Stimulated activated effector memory CD8-positive, alpha-beta T cell treated with anti-CD3 and anti-CD28 coated beads, Interleukin-12 subunit alpha, Interleukin-12 subunit beta, amount 100 ng/mL, for 72 hours (primary cell): ENCODE data around the gene ROR2.

Experiments used
- ATAC-seq: fragments of 150-1000 bp; cut with Tn5 transposase; 2 replicates; pipeline ENCODE4 v1.10.0; 2021
- DNase-seq, 2 donors: peaks; one replicate each; pipeline ENCODE4 v3.0.0; 2021 to 2022; ENCODE audit warnings: low spot score in 2 of 2
- H3K27ac Mint-ChIP-seq: one replicate; pipeline ENCODE4 v1.8.0; 2022; ENCODE audit warnings: mild to moderate bottlenecking, mixed read lengths
- H3K36me3 Mint-ChIP-seq: one replicate; pipeline ENCODE4 v1.8.0; 2022; ENCODE audit warnings: mild to moderate bottlenecking, mixed read lengths
- H3K4me1 Mint-ChIP-seq: one replicate; pipeline ENCODE4 v1.8.0; 2022; ENCODE audit warnings: mixed read lengths
- H3K4me3 Mint-ChIP-seq: one replicate; pipeline ENCODE4 v1.8.0; 2022; ENCODE audit warnings: mild to moderate bottlenecking, mixed read lengths
- H3K9me3 Mint-ChIP-seq: one replicate; pipeline ENCODE4 v1.8.0; 2022; ENCODE audit warnings: mixed read lengths

ROR2 gene

DNA sequence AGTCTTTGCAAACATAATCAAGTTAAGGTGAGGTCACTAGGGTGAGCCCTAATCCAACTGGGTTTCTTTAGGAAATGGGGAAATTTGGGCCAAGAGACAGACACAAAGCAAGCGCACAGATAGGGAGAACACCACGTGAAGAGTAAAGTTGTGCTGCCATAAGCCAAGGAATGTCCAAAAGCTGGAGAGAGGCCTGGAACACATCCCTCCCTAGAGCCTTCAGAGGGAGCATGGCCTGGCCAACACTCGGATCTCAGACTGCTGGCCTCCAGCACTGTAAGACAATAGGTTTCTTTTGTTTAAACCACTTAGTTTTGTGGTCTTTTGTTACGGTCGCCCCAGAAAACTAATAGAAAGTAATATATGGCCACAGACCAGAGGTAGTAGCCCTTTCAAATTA lies 8.1 kb upstream of the ROR2 start:
- H3K4me3 Mint-ChIP-seq = no peak overlapping the region
- peaks cover 4% of the 10 kb centered on the region for H3K9me3 Mint-ChIP-seq

GRCh38 chr9:91954841-91955471 lies 4.9 kb upstream of the ROR2 start:
- DNase-seq (peak in 1 of 2 donors; percentile 59), ATAC-seq (no peak)
- H3K4me1 Mint-ChIP-seq = peaks cover 12% of the 10 kb centered on the region
- H3K36me3 Mint-ChIP-seq = no peaks in the 10 kb centered on the region
- no peak overlapping the region for H3K4me3 Mint-ChIP-seq
- no peak overlapping the region for H3K27ac Mint-ChIP-seq
- H3K9me3 Mint-ChIP-seq = no peaks in the 10 kb centered on the region

More for the DNA sequence above, 8.1 kb upstream of the ROR2 start:
- no peak for ATAC-seq
- no peak for DNase-seq
- Mint-ChIP-seq H3K36me3 (no peaks in the 10 kb centered on the region), H3K27ac (no peak overlapping the region), H3K4me1 (peaks cover 12% of the 10 kb centered on the region)

DNA sequence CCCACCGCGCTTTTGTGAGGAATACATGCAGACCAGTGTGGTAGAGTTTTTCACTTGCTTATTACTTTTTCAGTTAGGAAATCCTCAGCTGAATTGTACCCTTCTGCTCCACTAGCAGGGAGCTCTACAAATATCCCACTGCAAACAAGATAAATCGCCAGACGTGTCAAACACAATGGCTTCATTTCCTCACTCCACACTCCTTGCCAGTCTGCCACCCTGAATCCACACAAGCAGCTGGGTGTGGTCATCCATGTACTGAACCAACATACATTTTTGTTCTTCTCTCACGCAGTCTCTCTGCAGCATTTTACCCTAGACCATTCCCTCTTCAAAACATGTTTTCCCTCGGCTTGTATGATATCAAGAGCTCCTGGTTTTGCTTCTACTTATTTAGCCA lies 3.7 kb upstream of the ROR2 start:
- Mint-ChIP-seq H3K27ac (no peak overlapping the region), H3K4me1 (peaks cover 12% of the 10 kb centered on the region), H3K9me3 (no peaks in the 10 kb centered on the region), H3K4me3 (no peak overlapping the region), H3K36me3 (no peaks in the 10 kb centered on the region)
- ATAC-seq (no peak), DNase-seq (no peak)

- H3K4me1 Mint-ChIP-seq = peaks cover 12% of the 10 kb centered on the region
- no peak overlapping the region for H3K4me3 Mint-ChIP-seq
- no peak overlapping the region for H3K27ac Mint-ChIP-seq
- DNase-seq (no peak), ATAC-seq (no peak)
- no peaks in the 10 kb centered on the region for H3K36me3 Mint-ChIP-seq
- H3K9me3 Mint-ChIP-seq = no peaks in the 10 kb centered on the region
Observed at GRCh38 chr9:91951944-91952520, 2.0 kb upstream of the ROR2 start.

DNA sequence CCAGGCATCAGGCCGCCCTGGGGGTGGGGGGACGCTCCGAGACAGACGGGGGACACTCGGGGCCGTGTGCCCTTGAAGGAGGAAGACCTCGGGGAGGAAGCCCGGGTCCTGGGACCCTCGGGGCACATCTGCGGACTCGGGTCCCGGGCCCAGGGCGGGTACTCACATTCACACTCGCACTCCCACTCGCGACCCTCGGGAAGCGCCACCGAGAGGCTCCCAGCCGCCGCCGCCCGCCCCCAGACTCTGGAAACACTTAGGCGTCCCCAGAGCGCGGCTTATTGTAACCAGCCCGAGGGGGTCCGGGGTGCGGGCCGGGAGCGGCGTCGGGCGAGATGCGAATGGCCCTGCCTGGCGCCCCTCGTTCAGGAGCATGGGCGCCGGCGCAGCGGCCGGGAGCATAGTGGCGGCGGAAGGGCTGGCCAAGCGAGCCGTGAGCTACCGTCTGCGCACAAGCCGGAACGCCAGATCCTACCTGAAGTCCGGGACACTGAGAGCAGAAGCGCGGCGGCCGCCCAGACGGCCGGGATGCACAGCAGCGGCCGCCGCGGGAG lies 559 bp downstream of the ROR2 start:
- DNase-seq = no peak
- peak overlapping the region; percentile 75 for H3K4me3 Mint-ChIP-seq
- ATAC-seq = peak; percentile 48

GRCh38 chr9:91948597-91949391 lies 1.2 kb downstream of the ROR2 start:
- H3K27ac Mint-ChIP-seq = no peak overlapping the region
- no peaks in the 10 kb centered on the region for H3K36me3 Mint-ChIP-seq
- H3K4me1 Mint-ChIP-seq = peaks cover 8% of the 10 kb centered on the region
- no peaks in the 10 kb centered on the region for H3K9me3 Mint-ChIP-seq
- DNase-seq (peak; percentile 26 to 53), ATAC-seq (peak; percentile 57)
- peak overlapping the region; percentile 75 for H3K4me3 Mint-ChIP-seq

More for the DNA sequence above, 559 bp downstream of the ROR2 start:
- Mint-ChIP-seq H3K27ac (no peak overlapping the region), H3K9me3 (no peaks in the 10 kb centered on the region), H3K4me1 (peaks cover 6% of the 10 kb centered on the region), H3K36me3 (no peaks in the 10 kb centered on the region)

GRCh38 chr9:91948101-91948596 lies 1.9 kb downstream of the ROR2 start:
- H3K4me3 Mint-ChIP-seq = peak overlapping the region; percentile 75
- H3K27ac Mint-ChIP-seq = no peak overlapping the region
- no peaks in the 10 kb centered on the region for H3K36me3 Mint-ChIP-seq
- H3K4me1 Mint-ChIP-seq = peaks cover 15% of the 10 kb centered on the region
- DNase-seq (no peak), ATAC-seq (no peak)
- no peaks in the 10 kb centered on the region for H3K9me3 Mint-ChIP-seq

- DNase-seq = no peak
- Mint-ChIP-seq H3K4me3 (no peak overlapping the region), H3K9me3 (no peaks in the 10 kb centered on the region), H3K4me1 (peaks cover 16% of the 10 kb centered on the region), H3K36me3 (no peaks in the 10 kb centered on the region), H3K27ac (no peak overlapping the region)
- ATAC-seq = no peak
Observed at GRCh38 chr9:91946653-91947488, 3.2 kb downstream of the ROR2 start.

DNA sequence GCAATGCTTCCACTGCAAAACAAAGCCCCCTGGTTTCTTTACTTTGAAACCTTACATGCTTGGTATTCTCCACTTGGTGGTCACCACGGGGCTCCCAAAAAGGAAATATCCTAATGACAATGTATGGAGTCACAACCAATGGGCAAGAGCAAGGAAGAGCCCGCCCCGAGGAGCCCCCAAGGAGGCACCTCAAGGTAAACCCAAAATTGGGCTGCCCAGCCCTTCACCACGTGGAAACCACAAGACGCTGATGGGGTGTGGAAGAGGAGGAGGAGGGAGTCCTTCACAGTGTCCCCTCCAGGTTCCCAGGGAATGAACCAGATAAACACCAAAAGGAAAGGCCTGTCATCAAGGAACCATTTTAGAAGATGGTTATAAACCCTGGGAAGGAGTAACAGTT lies 3.8 kb downstream of the ROR2 start:
- ATAC-seq = no peak
- DNase-seq = no peak
- no peak overlapping the region for H3K4me3 Mint-ChIP-seq

GRCh38 chr9:91945277-91946085 lies 4.5 kb downstream of the ROR2 start:
- ATAC-seq (no peak), DNase-seq (no peak)
- Mint-ChIP-seq H3K9me3 (no peaks in the 10 kb centered on the region), H3K36me3 (no peaks in the 10 kb centered on the region), H3K4me1 (peaks cover 16% of the 10 kb centered on the region), H3K4me3 (no peak overlapping the region), H3K27ac (no peak overlapping the region)

More for the DNA sequence above, 3.8 kb downstream of the ROR2 start:
- Mint-ChIP-seq H3K36me3 (no peaks in the 10 kb centered on the region), H3K4me1 (peaks cover 16% of the 10 kb centered on the region), H3K27ac (no peak overlapping the region), H3K9me3 (no peaks in the 10 kb centered on the region)

DNA sequence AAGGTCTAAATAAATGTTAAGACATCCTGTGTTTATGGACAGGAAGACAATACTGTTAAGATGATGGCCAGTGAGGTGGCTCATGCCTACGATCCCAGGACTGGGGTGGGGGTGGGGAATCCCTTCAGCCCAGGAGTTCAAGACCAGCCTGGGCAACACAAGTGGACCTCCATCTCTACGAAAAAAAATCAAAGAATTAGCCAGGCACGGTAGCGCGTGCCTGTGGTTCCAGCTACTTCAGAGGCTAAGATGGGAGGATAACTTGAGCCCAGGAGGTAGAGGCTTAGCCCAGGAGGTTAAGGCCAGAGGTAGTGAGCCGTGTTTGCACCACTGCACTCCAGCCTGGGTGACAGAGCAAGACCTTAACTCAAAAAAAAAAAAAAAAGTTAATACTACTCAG lies 5.3 kb downstream of the ROR2 start:
- Mint-ChIP-seq H3K4me3 (no peak overlapping the region), H3K9me3 (no peaks in the 10 kb centered on the region), H3K4me1 (peaks cover 16% of the 10 kb centered on the region), H3K36me3 (no peaks in the 10 kb centered on the region), H3K27ac (no peak overlapping the region)
- no peak for ATAC-seq
- DNase-seq = no peak

- no peaks in the 10 kb centered on the region for H3K9me3 Mint-ChIP-seq
- peak; percentile 94 for ATAC-seq
- H3K4me3 Mint-ChIP-seq = no peak overlapping the region
- no peak for DNase-seq
- no peak overlapping the region for H3K27ac Mint-ChIP-seq
- peaks cover 16% of the 10 kb centered on the region for H3K4me1 Mint-ChIP-seq
- no peaks in the 10 kb centered on the region for H3K36me3 Mint-ChIP-seq
Observed at GRCh38 chr9:91943478-91944470, 6.3 kb downstream of the ROR2 start.

GRCh38 chr9:91942201-91942600 lies 7.8 kb downstream of the ROR2 start:
- Mint-ChIP-seq H3K9me3 (no peaks in the 10 kb centered on the region), H3K4me3 (no peak overlapping the region), H3K36me3 (no peaks in the 10 kb centered on the region), H3K27ac (no peak overlapping the region), H3K4me1 (peaks cover 16% of the 10 kb centered on the region)
- no peak for DNase-seq
- no peak for ATAC-seq
